Measurements from ENCODE around the gene GPN1.
"Not testable (repeated sequence)": the region's sequence is repeated elsewhere in the genome, so short reads cannot be mapped to it uniquely, and the experiment has no call there.

Gene GPN1

GRCh38 chr2:27627963-27628766 lies 685 bp upstream of the GPN1 start:
- peak; percentile 52 to 83 (median 67) for DNase-seq

GRCh38 chr2:27630257-27630656 lies 1.4 kb downstream of the GPN1 start:
- DNase-seq = not testable (repeated sequence)

GRCh38 chr2:27634291-27634690 lies 5.4 kb downstream of the GPN1 start:
- no peak for DNase-seq

GRCh38 chr2:27636766-27637165 lies 7.9 kb downstream of the GPN1 start:
- DNase-seq = no peak

- no peak for DNase-seq
Observed at GRCh38 chr2:27638037-27638637, 9.3 kb downstream of the GPN1 start.

- DNase-seq = no peak
Observed at GRCh38 chr2:27638709-27639108, 9.9 kb downstream of the GPN1 start.

GRCh38 chr2:27640722-27641245 lies 11.9 kb downstream of the GPN1 start:
- DNase-seq = no peak

GRCh38 chr2:27645197-27645596 lies 16.3 kb downstream of the GPN1 start:
- no peak for DNase-seq

- no peak for DNase-seq
Observed at GRCh38 chr2:27647289-27647688, 18.4 kb downstream of the GPN1 start.

GRCh38 chr2:27647737-27648136 lies 18.9 kb downstream of the GPN1 start:
- no peak for DNase-seq

- no peak for DNase-seq
Observed at GRCh38 chr2:27651056-27651455, 22.2 kb downstream of the GPN1 start.

GRCh38 chr2:27652341-27652740 lies 23.5 kb downstream of the GPN1 start:
- no peak for DNase-seq

GRCh38 chr2:27652790-27653189 lies 23.9 kb downstream of the GPN1 start:
- no peak for DNase-seq

- DNase-seq = no peak
Observed at GRCh38 chr2:27653397-27653796, 24.5 kb downstream of the GPN1 start.

- no peak for DNase-seq
Observed at GRCh38 chr2:27655155-27655951, 26.5 kb downstream of the GPN1 start.

GRCh38 chr2:27661371-27661770 lies 32.5 kb downstream of the GPN1 start:
- no peak for DNase-seq

GRCh38 chr2:27663285-27664153 lies 34.7 kb downstream of the GPN1 start, which contains the start of the genes SLC4A1AP and SUPT7L:
Gene SLC4A1AP (plus strand): TSS chr2:27663889. CDS start chr2:27663915, 26 bp downstream.
Gene SUPT7L (minus strand): TSS chr2:27663614. CDS start chr2:27662192, 1,422 bp downstream.
- DNase-seq = peak; percentile 83 to 84 (median 83)

- DNase-seq = no peak
Observed at GRCh38 chr2:27664154-27664574, 35.3 kb downstream of the GPN1 start.

- peak; percentile 14 to 42 (median 15) for DNase-seq
Observed at GRCh38 chr2:27664622-27665363, 35.9 kb downstream of the GPN1 start.

GRCh38 chr2:27667446-27667845 lies 38.6 kb downstream of the GPN1 start:
- peak; percentile 20 to 59 (median 48) for DNase-seq

- no peak for DNase-seq
Observed at GRCh38 chr2:27671235-27671634, 42.4 kb downstream of the GPN1 start.

Measured in suppressor macrophage treated with lipopolysaccharide for 1 hour (primary cell).